NOMO-1 (cell line): ENCODE results near the gene TGM4.
A peak's percentile ranks its signal among the peaks of the same experiment; 100 is the strongest.
"Not testable (repeated sequence)": the region's sequence is repeated elsewhere in the genome, so short reads cannot be mapped to it uniquely, and the experiment has no call there.

Experiments
- DNase-seq, 2 experiments: peaks; one replicate each; lab custom pipeline; 2025; ENCODE audit not compliant: unreplicated experiment in 2 of 2; lab: John Stamatoyannopoulos, UW

The TGM4 gene

GRCh38 chr3:44949770-44950169, 75.4 kb downstream of the TGM4 start:
- not testable (repeated sequence) for DNase-seq

- no peak for DNase-seq
Measured at GRCh38 chr3:44950275-44950734, 75.9 kb downstream of the TGM4 start.

- no peak for DNase-seq
Measured at GRCh38 chr3:44952689-44953088, 78.3 kb downstream of the TGM4 start.

- DNase-seq = no peak
Measured at GRCh38 chr3:44954304-44954703, 79.9 kb downstream of the TGM4 start.

- peak; percentile 67 to 93 for DNase-seq
Measured at GRCh38 chr3:44954962-44955361, 80.6 kb downstream of the TGM4 start.

GRCh38 chr3:44955917-44956316, 81.5 kb downstream of the TGM4 start:
- no peak for DNase-seq

GRCh38 chr3:44957986-44958385, 83.6 kb downstream of the TGM4 start:
- DNase-seq = no peak

- DNase-seq = no peak
Measured at GRCh38 chr3:44958386-44958785, 84.0 kb downstream of the TGM4 start.

- peak; percentile 11 to 47 for DNase-seq
Measured at GRCh38 chr3:44960387-44961026, 86.1 kb downstream of the TGM4 start.

GRCh38 chr3:44961888-44962287, 87.5 kb downstream of the TGM4 start:
- DNase-seq = no peak

- DNase-seq = no peak
Measured at GRCh38 chr3:44962621-44963393, 88.4 kb downstream of the TGM4 start.

GRCh38 chr3:44963571-44964325, 89.3 kb downstream of the TGM4 start:
- no peak for DNase-seq
